GM18505 (cell line): ENCODE measurements around the gene RNF217.

Experiments used
- ATAC-seq: cut with Tn5 transposase; IDR thresholded peaks from one replicate; pipeline ENCODE4 v1.9.1; 2021; ENCODE audit not compliant: unreplicated experiment
- POLR2A ChIP-seq: IDR thresholded peaks from 4 replicates; pipeline ENCODE4 v1.6.1; 2011; ENCODE audit warnings: borderline replicate concordance; ENCODE audit not compliant: insufficient read depth, insufficient read length; ENCODE audit errors: extremely low read depth

The RNF217 gene

GRCh38 chr6:125077453-125077852 is 115.2 kb downstream of the RNF217 start:
- TF ChIP-seq POLR2A, result no peak

DNA sequence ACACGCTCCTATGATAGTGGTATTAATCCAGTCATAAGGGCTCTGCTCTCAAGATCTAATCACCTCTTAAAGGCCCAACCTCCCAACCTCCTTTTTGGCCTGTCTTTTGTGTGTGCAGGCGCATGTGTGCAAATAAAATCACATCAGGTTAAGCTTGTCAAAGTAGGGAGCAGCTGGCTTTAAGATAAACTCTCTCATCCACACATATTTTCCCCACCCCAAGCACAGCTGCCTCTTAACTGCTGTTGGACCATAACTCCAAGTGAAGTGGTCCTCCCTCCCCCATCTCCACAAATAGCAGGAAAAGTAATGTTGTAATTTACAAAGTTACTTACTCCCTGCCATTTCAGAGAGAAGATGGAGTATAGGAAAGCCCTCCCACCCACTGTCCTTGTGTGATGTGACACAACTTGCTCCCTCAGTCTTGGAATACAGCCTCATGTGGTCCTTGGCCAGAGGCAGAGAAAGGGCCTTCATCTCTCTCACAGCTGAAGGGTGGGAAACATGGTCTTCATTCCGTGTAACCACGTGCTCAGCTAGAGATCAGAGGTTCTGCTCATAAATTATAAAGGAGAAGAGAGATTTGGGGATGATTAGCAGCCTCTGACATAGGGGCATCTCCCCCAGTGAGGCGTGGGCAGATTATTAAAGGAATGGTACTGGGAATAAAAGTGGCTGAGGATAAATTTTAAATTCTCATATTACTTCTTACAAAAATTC is 116.5 kb downstream of the RNF217 start:
- no peak for TF ChIP-seq POLR2A
- ATAC-seq, result no peak

More at GRCh38 chr6:125077453-125077852, 115.2 kb downstream of the RNF217 start:
- no peak for ATAC-seq

DNA sequence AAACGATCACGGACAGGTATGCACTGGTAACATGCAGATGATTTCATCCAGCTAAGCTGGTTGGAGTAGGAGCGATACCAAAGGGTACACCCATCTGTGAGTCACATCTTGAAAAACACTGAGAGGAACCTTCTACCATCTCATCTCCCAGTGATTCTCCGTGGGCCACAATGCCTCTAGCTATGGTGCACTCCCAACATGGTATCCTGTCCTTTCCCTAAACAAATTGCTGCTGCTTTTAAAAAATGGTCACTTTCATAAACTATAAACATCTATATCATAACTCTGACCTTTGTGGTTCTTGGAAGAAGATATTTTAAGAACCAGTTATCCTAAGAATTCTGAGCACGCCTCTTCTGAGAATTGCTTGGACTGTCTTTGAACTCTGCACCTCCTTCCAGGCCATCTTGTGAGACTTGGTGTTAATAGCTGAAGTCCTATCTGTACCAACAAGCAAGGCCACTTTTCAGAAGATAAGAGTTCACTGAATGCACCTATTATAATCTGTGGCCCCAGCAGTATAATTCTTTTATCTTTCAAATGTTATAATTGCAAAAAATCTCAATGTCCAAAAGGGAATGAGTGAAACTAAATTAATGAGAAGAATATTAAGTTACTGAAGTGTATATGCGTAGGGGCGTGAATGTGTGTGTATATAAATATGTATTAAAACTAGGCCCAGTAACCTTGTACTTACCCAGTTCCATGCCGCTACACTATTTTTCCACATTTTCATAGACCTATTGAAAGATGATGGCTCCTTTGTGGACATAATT is 120.9 kb downstream of the RNF217 start:
- TF ChIP-seq POLR2A, result no peak
- no peak for ATAC-seq

- ATAC-seq, result no peak
- no peak for TF ChIP-seq POLR2A
Measured at GRCh38 chr6:125083684-125083990, 121.4 kb downstream of the RNF217 start.

GRCh38 chr6:125086716-125087115 is 124.5 kb downstream of the RNF217 start:
- no peak for ATAC-seq
- TF ChIP-seq POLR2A, result no peak

- TF ChIP-seq POLR2A, result no peak
- no peak for ATAC-seq
Measured at GRCh38 chr6:125088963-125089362, 126.7 kb downstream of the RNF217 start.

GRCh38 chr6:125094563-125094962 is 132.3 kb downstream of the RNF217 start:
- ATAC-seq, result no peak
- TF ChIP-seq POLR2A, result no peak

GRCh38 chr6:125095580-125096301 is 133.5 kb downstream of the RNF217 start:
- no peak for ATAC-seq
- TF ChIP-seq POLR2A, result no peak

DNA sequence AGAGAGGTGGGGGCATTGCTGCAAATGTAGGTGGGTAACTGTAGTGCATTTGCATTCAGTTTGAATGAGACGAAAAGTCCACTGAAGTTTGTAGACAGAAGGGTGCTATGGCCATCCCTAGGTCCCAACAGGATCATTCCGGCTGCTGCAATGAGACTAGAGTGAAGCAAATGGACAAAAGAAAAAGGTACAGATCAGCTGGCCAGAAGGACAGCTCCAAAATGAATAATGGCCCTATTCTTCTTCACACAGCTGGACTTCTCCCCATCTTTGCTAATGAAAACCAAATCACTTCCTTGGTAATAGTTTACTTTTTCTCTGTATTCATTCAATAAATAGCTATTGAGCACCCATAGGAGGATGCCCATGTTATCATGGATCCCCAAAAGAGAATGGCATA is 134.9 kb downstream of the RNF217 start:
- no peak for ATAC-seq

DNA sequence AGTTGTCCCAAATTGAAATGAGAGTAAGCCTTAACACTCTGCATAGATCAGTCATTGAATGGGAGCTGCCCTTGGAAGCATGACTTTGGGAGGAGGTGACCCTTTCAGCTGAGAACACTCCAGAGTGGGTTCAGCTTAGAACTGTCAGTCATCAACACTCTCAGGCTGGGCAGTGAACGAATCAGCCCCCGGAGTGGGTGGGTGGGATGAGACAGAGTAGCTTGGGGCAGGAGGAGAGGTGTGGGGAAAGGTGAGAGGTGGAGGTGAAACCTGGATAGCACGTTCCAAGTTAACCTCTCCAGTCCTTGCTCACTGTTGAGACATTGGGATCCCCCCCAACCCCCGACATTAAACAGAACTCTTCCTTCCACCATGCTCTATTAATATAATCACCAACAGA is 136.0 kb downstream of the RNF217 start:
- no peak for ATAC-seq

More for the DNA sequence above, 134.9 kb downstream of the RNF217 start:
- TF ChIP-seq POLR2A, result no peak

DNA sequence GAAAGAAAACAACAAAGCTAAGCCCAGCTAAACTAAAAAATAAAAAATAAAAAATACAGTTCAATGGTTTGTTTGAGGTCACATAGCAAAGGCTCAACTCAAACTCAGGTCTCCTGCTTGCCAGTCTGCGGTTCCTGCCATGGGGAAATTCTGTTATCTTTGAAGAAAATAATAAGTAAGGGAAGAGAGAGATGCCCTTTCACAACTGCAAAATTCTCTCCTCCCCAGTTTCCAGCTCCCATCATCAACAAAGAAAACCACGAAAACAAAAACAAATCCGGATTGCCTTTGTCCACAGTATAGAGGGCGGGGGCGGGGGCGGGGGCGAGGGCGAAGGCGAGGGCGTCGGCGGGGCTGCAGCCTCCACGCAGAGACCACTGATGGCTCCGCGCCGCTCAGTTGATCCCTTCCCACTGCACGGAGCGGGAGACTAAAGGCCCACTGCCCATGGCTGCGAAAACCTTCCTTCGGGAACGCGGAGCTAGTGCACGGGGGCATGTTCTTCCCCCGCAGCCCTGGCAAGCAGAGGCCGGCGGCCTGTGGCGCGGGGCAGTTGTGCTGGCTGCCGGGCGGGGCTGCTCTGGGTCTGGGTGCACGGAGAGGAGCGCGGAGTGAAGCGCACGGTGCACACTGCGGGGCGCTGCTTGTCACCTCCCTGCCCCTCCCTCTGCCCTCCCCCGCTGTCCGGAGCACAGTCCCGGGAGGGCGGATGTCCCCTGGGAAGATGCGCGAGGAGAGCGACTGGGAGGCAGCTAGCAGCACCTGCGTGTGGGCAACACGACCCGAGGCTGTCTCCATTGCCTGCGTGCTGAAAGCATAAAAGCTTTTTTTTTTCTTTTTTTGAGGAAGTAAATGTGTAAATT is 137.2 kb downstream of the RNF217 start:
- no peak for TF ChIP-seq POLR2A
- ATAC-seq, result peak; percentile 81

More for the DNA sequence above, 136.0 kb downstream of the RNF217 start:
- TF ChIP-seq POLR2A, result no peak

DNA sequence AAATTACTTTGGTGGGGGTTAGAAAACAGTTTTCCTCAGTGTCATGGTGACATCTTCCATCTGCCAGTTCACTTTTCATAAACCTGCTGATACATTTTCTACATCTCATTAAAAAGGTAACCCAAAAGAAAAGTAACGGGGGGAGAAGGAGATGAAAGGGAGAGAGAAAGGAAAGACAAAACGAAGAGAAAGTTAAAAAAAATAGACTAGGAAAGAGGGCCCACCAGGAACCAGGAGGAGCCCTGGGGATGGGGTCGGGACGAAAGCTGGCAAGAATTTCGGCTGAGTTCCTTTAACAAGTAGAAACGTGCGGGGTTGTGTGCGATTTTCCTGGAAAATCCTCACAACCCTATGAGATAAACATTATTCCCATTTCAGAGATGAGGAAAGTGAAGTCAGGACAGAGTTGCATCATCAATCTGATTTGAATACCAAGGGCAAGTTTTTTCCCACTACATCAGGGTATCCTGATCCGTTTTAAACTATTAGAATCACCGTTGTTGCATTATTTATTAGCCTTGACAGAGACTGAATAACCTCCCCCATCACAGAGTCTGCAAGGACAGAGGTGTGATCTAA is 137.9 kb downstream of the RNF217 start:
- ATAC-seq, result no peak
- TF ChIP-seq POLR2A, result no peak
